Liver (tissue), 3 donors: ENCODE results near the gene CYB561D2.

Source experiments
- CTCF ChIP-seq: fragments of 150-350 bp; IDR thresholded peaks from 2 replicates; pipeline ENCODE4 v1.5.1; 2017; ENCODE audit warnings: improper control_type of control experiment, low read depth, low read length; ENCODE audit not compliant: missing input control
- RAD21 ChIP-seq, 2 donors: IDR thresholded peaks; 2 replicates each; pipeline ENCODE4 v1.6.1; 2016; ENCODE audit warnings: antibody characterized with exemption in 2 of 2, mild to moderate bottlenecking in 2 of 2
- SP1 ChIP-seq: IDR thresholded peaks from 2 replicates; pipeline ENCODE4 v1.6.1; 2018; ENCODE audit warnings: antibody characterized with exemption, mild to moderate bottlenecking
- TAF1 ChIP-seq: conservative IDR thresholded peaks from 2 replicates; pipeline ENCODE4 v1.6.1; 2016; ENCODE audit warnings: antibody characterized with exemption, mild to moderate bottlenecking
- YY1 ChIP-seq: IDR thresholded peaks from 2 replicates; pipeline ENCODE4 v1.6.1; 2016; ENCODE audit warnings: antibody characterized with exemption, mild to moderate bottlenecking
- donor health status: healthy.
- donor health status: healthy.

GRCh38 chr3:50389414-50389767 is 38.7 kb downstream of the CYB561D2 start:
- no peak for TF ChIP-seq RAD21 (IDR thresholded peaks at IDR 0.05)
- no peak for TF ChIP-seq TAF1
- no peak for TF ChIP-seq CTCF
- no peak for TF ChIP-seq SP1
- TF ChIP-seq YY1: no peak
